Activated CD4-positive, alpha-beta T cell treated with anti-CD3 and anti-CD28 coated beads for 24 hours (primary cell): ENCODE results near the gene CELF2.
"Not testable (repeated sequence)": the region's sequence is repeated elsewhere in the genome, so short reads cannot be mapped to it uniquely, and the experiment has no call there.

Source experiments
- DNase-seq, 2 donors: peaks; one replicate each; pipeline ENCODE4 v3.0.0-alpha.2; 2020; ENCODE audit warnings: low read depth in 2 of 2

CELF2 gene

DNA sequence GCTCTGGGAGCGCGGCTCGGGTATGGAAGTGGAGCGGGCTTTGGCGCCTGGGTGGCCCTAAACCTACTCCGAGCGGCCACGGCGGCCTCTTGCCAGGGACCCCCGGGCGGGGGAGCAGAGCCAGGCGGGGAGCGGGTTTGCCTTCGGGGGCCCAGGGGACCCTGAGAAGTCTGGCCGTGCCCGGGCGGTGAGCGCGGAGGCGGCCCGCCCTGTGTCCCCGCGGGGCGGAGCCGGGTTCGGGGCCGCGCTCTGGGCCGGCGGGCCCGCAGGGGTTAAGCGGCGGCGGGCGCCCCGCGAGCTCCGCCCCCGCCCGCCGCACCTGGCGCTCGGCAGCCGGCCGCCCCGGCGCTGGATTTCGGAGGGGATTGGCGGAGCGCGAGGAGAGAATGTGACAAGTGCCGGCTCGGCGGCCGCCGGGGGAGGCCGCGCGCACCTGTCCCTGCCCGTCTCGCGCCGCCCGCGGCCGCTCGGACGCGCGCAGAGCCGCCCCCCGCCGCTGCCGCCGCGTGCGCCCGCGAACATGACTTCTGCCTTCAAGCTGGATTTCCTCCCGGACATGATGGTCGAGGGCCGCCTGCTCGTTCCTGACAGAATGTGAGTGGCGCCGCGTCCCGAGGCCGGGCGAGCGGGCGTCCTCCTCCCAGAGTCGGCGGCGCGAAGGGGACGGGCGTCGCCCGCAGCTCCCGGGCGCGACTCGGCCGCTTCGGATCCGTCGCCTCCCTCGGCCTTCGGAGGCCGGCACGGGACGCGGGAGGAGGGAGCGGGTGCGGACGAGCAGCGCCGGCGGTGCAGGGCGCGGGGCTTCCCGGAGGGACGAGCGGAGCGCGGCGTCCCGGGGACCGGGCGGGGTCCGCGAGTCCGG lies at the start of gene CELF2:
Gene CELF2 (plus strand): TSS at position 303 of the 862 bp plus-strand sequence. CDS start 218 bp downstream, at position 521.
- DNase-seq: peak; percentile 10 to 33

DNA sequence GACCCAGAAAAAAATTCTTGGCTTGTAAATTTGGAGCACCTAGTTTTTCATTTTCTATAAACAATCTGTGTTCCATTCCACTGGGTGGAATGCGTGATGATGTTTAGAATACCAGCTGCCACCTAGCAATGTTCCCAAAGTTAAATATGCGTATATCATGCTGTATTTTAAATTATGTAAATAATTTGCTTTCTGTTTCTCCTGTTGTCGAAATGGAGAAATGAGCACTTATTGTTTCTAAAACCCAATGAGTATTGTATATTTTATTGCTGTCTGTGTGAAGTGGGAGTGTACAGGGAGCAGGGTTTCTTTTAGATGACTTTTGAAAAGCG lies 49.4 kb upstream of the CELF2 start:
- no peak for DNase-seq

DNA sequence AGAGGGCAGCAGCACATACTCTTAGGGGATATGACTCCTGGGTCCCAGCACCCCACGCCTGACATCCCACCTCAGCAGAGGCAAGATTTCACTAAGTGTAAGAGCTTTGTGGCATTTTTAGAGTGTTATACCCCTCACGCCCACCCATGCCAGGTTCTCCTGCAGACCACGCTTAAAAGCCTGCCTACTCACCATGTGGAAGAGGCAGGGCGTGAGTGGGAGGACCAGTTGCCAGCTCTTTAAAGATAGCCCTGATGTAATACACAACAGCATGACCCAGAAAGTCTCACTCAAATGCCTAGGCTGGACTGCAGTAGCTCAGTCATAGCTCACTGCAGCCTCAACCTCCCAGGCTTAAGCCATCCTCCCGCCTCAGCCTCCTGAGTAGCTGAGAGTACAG lies 44.4 kb upstream of the CELF2 start:
- no peak for DNase-seq

DNA sequence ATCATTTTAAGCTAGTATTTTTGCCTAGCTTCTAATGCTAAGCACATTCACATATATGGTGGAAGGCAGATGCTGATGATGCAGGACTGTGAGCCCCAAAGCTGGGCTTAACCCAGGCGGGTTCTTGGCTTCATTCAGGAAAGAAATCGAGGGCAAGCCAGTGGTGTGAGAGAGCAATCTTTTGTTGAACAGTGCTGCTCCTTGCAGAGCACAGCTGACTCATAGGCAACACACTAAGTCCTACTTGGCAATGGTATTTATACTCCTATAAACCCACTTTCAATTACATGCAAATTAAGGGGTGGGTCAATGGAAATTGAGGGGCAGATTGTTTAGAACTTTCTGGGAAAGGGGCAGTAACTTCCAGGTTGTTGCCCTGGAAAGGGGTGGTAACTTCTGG lies 42.0 kb upstream of the CELF2 start:
- DNase-seq: no peak

DNA sequence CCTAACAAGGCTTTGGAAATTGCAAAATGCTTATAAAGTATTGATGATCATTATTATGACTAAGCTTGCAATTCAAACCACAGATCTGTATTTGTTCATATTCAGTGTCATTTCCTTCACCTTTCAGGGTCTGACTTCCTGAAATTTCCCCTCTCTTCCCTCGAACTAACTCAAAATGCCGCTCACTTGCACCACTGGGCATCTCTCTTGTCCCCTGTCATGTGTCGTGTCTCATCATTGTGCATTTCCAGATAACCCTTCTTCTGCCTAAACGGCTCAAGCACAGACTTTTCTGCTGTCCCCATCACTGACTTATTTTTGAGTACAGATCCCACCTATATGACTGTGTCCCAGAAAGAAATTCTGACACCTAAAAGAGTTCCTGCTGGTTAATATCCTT lies 41.0 kb upstream of the CELF2 start:
- DNase-seq: no peak

DNA sequence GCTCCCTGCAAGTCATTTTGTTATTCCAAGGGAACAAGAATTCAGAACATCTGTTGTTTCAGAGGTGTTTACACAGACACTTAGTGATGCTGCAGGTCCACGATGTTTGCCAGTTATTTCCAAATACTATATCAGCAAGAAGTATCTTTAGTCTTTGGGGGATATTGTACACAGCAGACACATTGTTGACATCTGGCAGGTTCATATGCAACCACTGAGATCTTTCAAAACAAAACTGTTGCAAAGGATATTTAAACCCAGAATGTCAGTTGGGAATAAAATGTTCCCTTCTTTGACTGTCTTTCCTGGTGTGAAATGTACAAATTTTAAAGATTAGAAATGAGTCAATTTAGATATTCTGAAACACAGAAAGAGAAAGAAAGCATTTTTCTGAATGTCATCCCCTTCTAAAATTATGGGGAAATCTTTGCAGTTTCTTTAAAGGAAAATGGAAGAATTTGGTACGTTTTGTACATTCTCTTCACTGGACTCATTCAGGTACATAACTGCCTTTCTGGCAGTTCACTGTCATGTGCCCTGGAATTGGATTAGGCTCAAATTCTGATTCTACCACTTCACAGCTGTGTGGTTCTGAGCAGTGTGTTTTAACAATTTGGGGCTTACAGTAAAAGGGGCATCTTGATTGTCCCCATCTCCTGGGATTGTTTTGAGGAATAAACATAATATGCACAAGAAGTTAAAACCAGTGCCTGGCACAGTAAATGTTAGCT lies 40.3 kb upstream of the CELF2 start:
- DNase-seq: no peak

DNA sequence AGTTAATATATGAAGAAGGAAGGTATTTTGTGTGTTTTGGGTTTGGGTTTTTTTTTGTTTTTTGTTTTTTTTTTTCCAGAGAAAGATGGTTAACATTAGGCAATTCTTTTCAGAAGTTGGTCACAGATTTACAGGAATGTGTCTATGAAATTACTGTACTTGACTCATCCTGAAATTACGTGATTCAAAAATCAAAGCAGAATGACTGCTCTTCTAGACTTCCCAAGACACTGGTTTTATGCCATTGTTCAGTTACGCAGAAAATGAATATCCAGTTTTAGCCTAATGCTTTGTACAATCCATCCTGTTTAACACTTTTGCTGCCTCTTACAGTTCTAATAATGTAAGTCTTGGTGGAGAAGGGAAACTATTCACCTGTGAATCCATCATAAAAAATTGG lies 39.7 kb upstream of the CELF2 start:
- no peak for DNase-seq

DNA sequence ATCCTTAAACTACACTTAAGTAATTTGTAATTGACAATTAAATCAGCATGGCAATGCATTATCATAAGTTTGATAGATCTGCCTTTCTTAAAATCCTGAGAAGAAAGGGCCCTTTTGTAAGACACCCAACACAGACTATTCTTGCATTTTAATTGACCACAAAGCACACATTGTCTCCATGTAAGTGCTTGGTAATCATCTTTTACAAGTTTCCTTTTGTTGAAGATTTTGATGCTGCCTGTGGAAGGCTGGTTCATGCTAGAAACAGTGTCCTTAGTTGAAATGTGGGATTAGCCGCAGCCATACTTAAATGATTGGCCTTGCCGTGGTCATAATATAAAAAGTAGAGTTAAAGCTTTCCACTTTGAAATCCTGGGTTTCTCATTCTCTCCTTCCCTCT lies 32.3 kb upstream of the CELF2 start:
- no peak for DNase-seq

DNA sequence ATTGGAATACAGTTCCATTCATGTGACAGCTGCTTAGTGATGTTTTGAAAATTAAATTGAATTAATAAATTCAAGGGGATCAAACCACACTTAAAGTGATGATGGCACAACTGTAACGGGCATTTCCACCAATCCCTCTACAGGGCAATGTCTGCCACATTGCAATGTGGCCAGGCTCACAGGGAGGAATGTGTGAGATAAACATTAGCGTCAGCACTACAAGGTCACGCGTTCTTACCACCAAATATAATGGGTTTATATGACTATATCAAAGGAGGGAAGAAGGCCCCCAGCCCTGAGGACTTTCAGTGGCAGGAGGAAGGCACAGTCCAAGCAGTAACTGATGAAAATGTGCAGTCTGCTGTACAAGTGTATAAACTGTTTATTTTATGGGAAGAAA lies 31.1 kb upstream of the CELF2 start:
- DNase-seq: no peak

DNA sequence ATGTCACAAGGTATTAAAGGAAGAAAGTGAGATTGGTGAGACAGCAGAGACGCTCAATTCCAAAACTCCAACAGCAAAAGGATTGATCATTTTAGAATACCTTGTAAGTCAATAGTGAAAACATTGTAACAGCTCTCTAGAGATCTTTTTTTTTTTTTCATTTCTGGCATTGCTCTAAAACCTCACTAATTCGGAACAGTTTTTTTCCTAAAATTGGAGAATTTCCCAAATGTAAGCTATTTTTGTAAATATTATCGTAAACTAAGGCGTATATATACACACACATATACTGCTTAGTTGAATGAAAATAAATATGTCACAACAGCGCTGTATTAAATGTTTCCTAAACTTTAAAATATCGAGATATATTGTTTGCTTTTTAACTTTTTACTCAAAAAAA lies 30.6 kb upstream of the CELF2 start:
- DNase-seq: no peak

DNA sequence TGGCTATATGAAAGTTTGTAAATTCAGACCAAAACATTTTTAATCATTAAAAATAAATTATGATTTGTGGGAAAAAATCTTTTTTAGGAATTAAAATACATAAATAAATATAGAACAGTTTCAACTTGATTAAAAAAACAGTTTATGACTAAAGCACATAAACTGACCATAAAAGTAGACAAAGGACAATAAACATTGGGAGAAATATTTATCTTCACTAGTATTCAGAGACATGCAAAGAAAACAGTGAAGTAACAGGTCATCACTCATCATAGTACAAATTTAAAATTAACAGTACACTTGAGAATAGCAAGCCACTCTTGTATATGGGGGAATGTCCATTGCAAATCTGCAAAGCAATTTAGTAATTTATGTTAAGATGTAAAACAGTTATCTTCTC lies 28.0 kb upstream of the CELF2 start:
- no peak for DNase-seq

DNA sequence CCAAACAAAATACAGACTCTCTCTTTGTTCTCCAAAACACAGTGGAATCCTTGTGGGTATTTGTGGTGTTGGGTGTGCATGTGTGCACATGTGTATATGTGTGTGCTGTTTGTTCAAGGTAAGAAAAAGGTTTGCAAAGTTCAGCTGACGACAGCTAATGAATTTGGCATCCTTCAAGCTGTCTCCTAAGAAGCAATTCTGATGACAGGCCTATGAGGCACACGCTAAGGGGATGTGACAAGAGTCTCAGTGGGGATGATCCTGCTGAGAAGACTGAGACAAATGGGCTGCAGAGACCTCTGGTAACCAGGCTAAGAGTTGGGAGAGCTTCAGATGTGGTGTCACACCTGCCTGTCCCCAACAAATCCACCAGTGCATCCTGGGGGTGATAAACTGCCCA lies 26.5 kb upstream of the CELF2 start:
- DNase-seq: no peak

DNA sequence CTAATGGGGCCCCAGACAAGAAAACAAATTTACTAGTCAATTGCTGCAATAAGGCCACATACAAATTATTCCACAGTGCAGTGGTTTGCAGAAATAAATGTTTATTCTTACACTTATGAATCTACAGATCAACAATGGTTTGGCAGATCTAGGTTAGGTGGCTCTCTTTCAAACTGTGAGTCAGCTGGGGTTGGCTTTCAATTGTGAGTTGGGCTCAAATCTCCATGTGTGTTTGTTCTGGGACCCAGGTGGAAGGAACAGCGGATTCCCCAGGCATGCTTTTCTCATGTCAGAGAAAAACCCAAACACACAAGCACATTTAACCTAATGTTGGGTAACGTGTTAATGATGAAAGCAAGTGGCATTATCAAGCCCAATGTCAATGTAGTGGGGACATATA lies 25.6 kb upstream of the CELF2 start:
- no peak for DNase-seq

DNA sequence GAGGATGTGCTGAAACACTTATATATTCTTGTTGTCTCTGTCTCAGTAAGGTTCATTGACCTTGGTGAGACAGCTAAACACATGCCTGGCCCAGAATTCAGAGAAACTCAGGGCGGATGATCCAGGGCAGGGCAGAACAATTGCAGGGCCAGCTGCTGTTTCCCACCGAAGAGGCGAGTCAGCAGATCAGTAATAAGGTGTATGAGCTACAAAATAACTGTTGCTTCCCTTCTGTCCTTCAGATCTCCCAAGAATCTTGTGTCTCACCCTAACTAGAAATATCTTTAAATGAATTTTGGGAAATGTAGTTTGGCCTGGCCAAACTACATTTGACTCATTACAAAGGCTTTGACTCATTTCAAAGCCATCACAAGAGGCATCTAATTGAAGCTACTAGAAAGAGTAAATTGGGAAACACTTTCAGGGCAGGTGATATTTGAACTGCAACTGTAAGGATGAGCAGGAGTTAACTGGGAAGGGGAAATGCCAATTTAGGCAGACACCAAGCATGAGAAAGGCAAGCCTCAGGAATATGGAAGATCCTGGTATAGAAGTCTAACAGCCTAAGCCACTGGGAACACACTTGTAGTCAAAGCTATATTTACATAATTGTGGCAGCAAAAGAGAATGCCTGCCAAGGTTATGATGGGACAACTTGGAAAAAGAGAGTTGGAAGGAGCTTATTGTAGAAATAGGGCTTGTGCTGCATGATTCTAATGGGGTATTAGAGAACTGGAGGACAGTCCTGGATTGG lies 24.5 kb upstream of the CELF2 start:
- no peak for DNase-seq

DNA sequence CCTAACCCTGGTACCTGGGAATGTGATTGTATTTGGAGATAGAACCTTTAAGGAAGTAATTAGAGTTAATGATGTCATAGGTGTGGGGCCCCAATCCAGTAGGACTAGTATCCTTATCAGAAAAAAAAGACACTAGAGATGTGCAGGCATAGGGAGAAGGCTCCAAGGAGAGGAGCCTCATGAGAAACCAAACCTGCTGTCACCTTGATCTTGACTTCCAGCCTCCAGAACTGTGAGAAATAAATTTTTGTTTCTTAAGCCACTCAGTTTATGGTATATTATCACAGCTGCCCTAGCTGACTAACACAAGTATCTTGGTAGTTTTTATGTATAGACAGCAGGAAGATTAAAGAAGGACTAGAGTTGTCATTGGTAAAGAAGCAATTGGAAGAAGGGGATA lies 23.9 kb upstream of the CELF2 start:
- DNase-seq: no peak

DNA sequence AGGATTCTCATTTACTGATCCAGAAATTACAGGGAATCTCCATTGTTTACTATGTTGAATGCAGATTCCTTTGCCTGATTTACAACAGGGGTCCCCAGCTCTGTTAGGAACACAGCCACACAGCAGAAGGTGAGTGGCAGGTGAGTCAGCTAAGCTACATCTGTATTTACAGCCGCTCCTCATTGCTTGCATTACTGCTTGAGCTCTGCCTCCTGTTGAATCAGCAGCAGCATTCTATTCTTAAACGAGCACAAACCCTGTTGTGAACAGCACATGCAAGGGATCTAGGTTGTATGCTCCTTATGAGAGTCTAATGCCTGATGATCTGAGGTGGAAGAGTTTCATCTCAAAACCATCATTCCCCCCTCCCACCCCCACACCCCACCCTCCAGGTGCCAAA lies 23.3 kb upstream of the CELF2 start:
- DNase-seq: no peak

DNA sequence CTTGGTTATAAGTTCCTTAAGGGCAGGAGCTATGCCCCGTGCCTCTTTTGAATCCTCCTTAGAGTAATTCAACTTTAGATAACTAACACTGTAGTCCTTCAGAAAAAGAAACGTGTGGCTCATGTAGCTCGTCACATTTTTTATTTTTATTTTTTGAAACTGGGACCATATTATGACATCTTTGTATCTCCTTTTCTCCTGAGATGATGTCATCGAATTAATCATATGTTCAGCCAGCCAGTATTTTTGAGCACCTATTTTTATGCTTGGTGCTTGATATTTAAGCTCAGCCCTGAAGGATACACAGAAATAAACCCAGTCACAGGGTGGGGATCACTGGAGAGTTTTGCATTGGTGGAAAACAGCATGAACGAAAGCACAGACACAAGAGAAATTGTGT lies 22.6 kb upstream of the CELF2 start:
- no peak for DNase-seq

DNA sequence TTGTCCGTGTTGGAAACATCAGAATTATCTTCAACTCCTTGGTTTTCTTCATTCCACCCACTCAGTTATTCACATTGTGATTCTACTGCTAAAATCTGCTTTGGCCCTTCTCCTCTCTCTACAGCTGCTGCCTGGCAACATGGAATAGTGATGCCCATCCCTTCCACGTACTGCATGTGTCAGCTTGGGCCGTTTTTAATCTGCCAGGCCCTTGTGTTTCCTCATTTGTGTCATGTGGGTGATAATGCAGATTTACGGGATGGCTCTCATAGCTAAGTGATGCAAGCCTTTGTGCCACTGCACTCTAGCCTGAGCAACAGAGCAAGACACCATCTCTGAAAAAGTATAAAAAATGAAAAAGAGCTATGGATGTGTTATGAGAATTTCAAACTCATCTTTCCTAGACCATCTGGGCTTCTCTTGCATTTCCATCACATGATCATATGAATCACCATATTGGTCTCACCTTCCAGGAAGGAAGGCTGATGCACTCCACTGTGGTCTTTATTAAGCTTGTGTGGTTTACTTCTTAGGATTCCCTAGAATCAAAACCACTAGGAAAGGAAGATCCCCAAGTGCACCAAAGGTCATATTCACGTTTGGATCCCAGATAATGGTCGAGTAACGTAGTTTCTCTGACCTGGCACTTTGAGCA lies 20.6 kb upstream of the CELF2 start:
- no peak for DNase-seq

DNA sequence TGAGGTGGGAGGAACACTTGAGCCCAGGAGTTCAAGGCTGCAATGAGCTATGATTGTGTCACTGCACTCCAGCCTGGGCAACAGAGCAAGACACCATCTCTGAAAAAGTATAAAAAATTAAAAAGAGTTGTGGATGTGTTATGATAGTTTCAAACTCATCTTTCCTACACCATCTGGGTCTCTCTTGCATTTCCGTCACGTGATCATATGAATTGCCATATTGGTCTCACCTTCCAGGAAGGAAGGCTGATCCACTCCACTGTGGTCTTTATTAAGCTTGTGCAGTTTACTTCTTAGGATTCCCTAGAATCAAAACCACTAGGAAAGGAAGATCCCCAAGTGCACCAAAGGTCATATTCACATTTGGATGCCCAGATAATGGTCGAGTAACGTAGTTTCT lies 18.2 kb upstream of the CELF2 start:
- DNase-seq: not testable (repeated sequence)

DNA sequence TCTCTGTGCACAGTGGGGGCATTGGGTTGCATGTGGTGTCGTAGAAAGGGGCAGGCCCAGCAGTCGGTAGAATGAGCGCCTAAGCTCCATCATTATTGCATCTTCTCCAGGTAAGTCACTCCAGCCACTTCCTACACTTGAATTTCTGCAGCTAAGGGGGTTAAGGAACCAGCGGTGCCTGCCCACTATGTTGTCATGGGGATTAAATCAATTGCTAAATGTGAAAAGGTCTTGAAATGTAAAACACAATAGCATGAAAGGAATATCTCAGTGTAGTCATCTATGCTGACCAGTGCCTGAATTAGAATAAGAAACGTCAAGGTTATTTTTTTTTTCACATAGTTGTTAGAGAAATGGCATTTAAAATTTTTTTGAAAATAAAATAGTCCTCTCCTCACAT lies 15.2 kb upstream of the CELF2 start:
- no peak for DNase-seq

DNA sequence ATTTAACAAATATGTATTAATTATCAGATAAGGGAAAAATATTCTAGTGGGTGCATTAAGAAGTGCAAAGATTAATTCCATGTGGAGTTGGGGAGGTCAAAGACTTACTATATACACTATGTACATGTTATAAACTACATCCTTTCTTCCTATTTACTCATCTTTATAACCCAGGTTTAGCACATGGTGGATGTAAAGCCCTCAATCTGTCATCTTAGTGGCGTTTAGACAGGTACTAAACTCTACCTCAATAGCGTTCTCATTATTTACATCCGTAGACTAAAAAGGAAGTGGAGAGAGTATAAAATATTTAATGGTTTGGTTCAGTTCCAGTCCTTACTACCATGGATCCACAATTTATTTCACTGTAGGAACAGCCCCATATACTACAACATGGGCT lies 14.8 kb upstream of the CELF2 start:
- no peak for DNase-seq

DNA sequence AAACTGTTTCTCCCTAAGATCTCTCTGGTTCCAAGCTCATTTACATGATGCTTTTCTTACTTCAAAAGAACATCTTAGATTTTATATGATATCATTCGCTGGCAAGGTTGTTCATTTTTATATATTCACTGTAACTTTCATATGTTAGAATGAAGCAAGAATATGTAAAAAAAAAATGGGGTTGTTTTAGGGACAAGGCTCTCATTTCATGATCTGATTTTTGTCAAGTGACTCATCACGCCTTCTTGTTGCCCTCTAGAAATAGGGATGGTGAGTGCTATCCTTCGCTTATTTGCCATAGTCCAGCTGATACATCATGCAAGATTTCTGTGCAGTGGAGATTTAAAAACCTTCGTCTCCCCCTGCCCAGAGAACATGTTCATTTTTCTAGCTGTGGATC lies 14.0 kb upstream of the CELF2 start:
- no peak for DNase-seq
